Osteocyte (in vitro differentiated cells): ENCODE measurements around the gene TTC28. TPM values are rescaled to one million over a fixed set of nuclear protein-coding genes. Genes with fewer than 3 reads are reported as not detected.

Experiments
- DNase-seq: peaks from one replicate; pipeline ENCODE4 v3.0.0; 2021; ENCODE audit warnings: mixed read lengths; ENCODE audit not compliant: unreplicated experiment; ENCODE audit errors: extremely low spot score
- H3K27ac Mint-ChIP-seq: one replicate; pipeline ENCODE4 v1.8.0; 2021; ENCODE audit warnings: mild to moderate bottlenecking, mixed read lengths; ENCODE audit not compliant: unreplicated experiment
- H3K27me3 Mint-ChIP-seq: one replicate; pipeline ENCODE4 v1.8.0; 2021; ENCODE audit warnings: mixed read lengths; ENCODE audit not compliant: unreplicated experiment
- H3K36me3 Mint-ChIP-seq: one replicate; pipeline ENCODE4 v1.8.0; 2021; ENCODE audit warnings: mixed read lengths; ENCODE audit not compliant: unreplicated experiment
- H3K4me1 Mint-ChIP-seq: one replicate; pipeline ENCODE4 v1.8.0; 2021; ENCODE audit warnings: mixed read lengths; ENCODE audit not compliant: unreplicated experiment
- H3K4me3 Mint-ChIP-seq: one replicate; pipeline ENCODE4 v1.8.0; 2021; ENCODE audit warnings: mild to moderate bottlenecking, moderate library complexity, mixed read lengths; ENCODE audit not compliant: unreplicated experiment
- H3K9me3 Mint-ChIP-seq: one replicate; pipeline ENCODE4 v1.8.0; 2021; ENCODE audit warnings: mixed read lengths; ENCODE audit not compliant: unreplicated experiment
- total RNA-seq: library from RNA; stranded (reverse); gene quantifications from 2 replicates; pipeline ENCODE4 v1.2.1, GENCODE V29; 2021
- TF ChIP-seq, protein P1 (sequence below): fragments of 200-600 bp; sonication (generic); IDR thresholded peaks from 2 replicates; pipeline ENCODE4 v1.5.0; 2021; ENCODE audit warnings: antibody characterized with exemption, mild to moderate bottlenecking, moderate library complexity

Gene TTC28
- total RNA-seq, 1 donor from 2014 or later, result 70.3 TPM

DNA sequence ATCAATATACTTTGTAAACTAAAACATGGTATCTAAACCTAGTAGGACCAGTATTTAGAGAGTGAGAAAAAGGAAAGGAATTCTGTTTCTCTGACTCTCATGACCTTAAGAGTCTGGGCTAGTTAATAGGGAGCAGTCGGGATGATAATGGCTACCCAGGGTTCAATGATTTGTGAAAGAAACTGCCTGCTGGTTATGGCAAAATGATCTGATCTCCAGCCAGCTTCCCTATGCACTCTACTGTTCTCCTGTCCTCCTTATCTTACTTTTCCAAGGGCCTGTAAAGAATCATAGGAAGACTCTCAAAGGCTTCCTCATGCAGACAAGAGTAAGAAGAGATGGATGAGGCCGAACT is 567.5 kb downstream of the TTC28 start:
- Mint-ChIP-seq H3K4me3 (no peak overlapping the region), H3K36me3 (peaks cover 10% of the 10 kb centered on the region), H3K9me3 (no peaks in the 10 kb centered on the region), H3K4me1 (peaks cover 41% of the 10 kb centered on the region), H3K27me3 (no peaks in the 10 kb centered on the region), H3K27ac (peak overlapping the region; percentile 4)
- DNase-seq, result no peak
- TF ChIP-seq, protein P1, sequence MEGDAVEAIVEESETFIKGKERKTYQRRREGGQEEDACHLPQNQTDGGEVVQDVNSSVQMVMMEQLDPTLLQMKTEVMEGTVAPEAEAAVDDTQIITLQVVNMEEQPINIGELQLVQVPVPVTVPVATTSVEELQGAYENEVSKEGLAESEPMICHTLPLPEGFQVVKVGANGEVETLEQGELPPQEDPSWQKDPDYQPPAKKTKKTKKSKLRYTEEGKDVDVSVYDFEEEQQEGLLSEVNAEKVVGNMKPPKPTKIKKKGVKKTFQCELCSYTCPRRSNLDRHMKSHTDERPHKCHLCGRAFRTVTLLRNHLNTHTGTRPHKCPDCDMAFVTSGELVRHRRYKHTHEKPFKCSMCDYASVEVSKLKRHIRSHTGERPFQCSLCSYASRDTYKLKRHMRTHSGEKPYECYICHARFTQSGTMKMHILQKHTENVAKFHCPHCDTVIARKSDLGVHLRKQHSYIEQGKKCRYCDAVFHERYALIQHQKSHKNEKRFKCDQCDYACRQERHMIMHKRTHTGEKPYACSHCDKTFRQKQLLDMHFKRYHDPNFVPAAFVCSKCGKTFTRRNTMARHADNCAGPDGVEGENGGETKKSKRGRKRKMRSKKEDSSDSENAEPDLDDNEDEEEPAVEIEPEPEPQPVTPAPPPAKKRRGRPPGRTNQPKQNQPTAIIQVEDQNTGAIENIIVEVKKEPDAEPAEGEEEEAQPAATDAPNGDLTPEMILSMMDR, result no peak

DNA sequence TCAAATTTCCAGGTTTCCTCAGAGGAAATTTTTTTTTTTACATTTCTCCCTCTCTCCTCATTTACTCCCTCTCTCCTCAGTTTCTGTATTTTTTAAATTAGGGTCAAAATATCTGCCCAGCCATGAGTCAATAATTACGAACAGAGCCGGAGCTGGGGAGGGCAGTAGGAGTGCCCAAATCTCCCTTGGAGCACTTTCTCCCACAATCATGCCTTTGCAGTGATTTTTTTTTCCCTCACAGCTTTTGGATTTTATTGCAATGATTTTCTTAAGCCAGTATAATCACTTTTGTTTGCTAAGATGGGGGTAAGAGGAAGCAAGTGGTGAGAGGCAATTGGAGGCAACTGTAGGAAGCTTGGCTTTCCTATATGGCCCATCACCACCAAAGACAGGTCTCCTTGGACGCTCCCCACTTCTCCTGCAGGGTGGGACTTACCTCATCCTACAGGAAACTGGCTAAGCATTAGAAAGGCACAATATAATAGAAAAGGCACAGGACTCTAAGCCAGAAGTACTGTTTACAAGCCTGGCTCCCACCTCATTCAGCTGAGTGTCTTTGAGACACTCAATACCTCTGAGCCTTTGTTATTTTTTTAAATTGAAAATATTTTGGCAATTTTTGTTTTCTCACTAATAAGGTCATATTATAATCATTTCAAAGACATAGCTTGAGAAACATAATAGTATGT is 568.0 kb downstream of the TTC28 start:
- TF ChIP-seq, protein P1, result no peak
- Mint-ChIP-seq H3K4me1 (peaks cover 37% of the 10 kb centered on the region), H3K4me3 (no peak overlapping the region), H3K9me3 (no peaks in the 10 kb centered on the region), H3K27me3 (no peaks in the 10 kb centered on the region), H3K27ac (peak overlapping the region; percentile 24), H3K36me3 (peaks cover 11% of the 10 kb centered on the region)
- no peak for DNase-seq

DNA sequence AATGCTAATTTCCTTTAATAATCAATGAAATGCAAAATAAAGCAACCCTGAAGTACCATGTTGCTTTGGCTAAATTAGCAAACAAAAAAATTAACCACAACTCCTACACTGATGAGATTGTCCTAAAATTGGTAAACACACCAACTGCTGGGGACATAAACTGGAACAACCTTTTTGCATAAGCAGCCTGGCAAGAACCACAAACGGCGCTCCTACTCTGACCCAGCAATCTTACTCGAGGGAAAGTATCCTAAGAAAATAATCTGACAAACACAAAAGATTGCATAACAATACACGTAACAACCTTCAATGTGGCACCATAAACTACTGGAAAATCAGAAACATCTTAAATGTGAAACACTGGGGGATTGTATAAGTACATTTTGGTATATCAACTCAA is 570.8 kb downstream of the TTC28 start:
- TF ChIP-seq, protein P1, result no peak
- peaks cover 24% of the 10 kb centered on the region for H3K36me3 Mint-ChIP-seq
- no peak overlapping the region for H3K4me3 Mint-ChIP-seq
- H3K9me3 Mint-ChIP-seq, result no peaks in the 10 kb centered on the region
- no peaks in the 10 kb centered on the region for H3K27me3 Mint-ChIP-seq
- peaks cover 26% of the 10 kb centered on the region for H3K4me1 Mint-ChIP-seq
- H3K27ac Mint-ChIP-seq, result no peak overlapping the region
- no peak for DNase-seq

DNA sequence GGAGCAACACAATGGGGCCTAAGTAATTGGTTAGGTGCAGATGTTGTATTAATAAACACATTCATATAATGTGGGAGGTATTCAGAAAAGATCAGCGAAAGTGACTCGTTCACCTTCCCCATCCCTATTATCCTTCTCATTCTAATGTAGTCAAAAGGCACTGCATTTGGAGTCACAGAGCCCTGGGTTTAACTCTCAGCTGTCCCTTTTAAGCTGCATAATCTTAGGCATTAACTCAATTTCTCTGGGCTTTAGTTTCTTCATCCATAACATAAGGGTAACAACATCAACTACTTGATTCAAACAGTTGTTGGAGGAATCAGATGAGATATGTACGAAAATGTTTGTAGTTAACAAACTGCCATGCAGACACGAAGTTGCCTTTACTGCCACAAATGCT is 573.0 kb downstream of the TTC28 start:
- Mint-ChIP-seq H3K4me3 (no peak overlapping the region), H3K27ac (no peak overlapping the region), H3K36me3 (peaks cover 24% of the 10 kb centered on the region), H3K27me3 (no peaks in the 10 kb centered on the region), H3K9me3 (no peaks in the 10 kb centered on the region), H3K4me1 (peaks cover 9% of the 10 kb centered on the region)
- DNase-seq, result no peak
- TF ChIP-seq, protein P1, result no peak

DNA sequence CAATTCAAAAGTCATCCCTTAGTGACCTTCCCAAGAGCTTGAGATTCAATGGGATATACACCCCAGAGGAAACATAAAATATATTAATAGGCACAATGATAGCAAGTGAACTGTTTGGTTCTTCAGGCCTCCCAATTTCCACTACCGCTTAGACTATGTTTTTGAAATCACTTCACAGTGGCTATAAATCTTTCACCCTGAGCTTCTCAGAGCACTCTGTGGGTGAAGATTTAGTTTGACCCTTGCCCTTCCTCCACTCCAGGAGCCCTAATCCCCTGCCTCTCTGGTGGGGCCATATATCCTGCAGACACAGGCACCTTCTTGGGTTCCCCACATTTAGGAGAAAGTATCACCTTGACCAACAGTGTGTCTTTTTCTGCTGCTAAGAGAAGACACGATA is 573.7 kb downstream of the TTC28 start:
- no peaks in the 10 kb centered on the region for H3K9me3 Mint-ChIP-seq
- peaks cover 24% of the 10 kb centered on the region for H3K36me3 Mint-ChIP-seq
- no peak overlapping the region for H3K27ac Mint-ChIP-seq

More for the DNA sequence above, 573.7 kb downstream of the TTC28 start:
- H3K4me1 Mint-ChIP-seq, result peaks cover 3% of the 10 kb centered on the region
- H3K27me3 Mint-ChIP-seq, result no peaks in the 10 kb centered on the region
- DNase-seq, result no peak
- no peak overlapping the region for H3K4me3 Mint-ChIP-seq
- TF ChIP-seq, protein P1, result no peak
